ENCODE results near the gene A2M. TPM values are rescaled to one million over a fixed set of nuclear protein-coding genes. Genes with fewer than 3 reads are reported as not detected.

Gene A2M
- total and polyA plus RNA-seq, 9 of the 15 experiments (the other 6 are each of a cell fraction or from before 2014, with no cell fraction given): 0.08 to 2.3 TPM; not detected in 7

GRCh38 chr12:9033265-9033887, 82.3 kb downstream of the A2M start:
- in situ Hi-C loops (cut with MboI): no loop called here

More at GRCh38 chr12:9033265-9033887, 82.3 kb downstream of the A2M start:
- H3K27ac ChIP-seq (ENCODE audit: extremely low read depth, low read depth, low read length): no peak overlapping the region
- no peak for TF ChIP-seq ZNF165 (CRISPR knock-in tag; IDR thresholded peaks at IDR 0.05; ENCODE audit: borderline replicate concordance)
- TF ChIP-seq CHD1 (IDR thresholded peaks at IDR 0.05; ENCODE audit: low read length): no peak
- no peak for TF ChIP-seq HIVEP1 (CRISPR knock-in tag; IDR thresholded peaks at IDR 0.05)
- TF ChIP-seq SRSF1 (IDR thresholded peaks at IDR 0.05; ENCODE audit: low read depth, low read length): no peak
- no peak for TF ChIP-seq SMARCC2 (IDR thresholded peaks at IDR 0.05; ENCODE audit: low read depth)
- TF ChIP-seq TAL1 (IDR thresholded peaks at IDR 0.05): no peak
- no peak for TF ChIP-seq MAFK (IDR thresholded peaks at IDR 0.05; ENCODE audit: low read length)
- TF ChIP-seq ZNF274 (IDR thresholded peaks at IDR 0.05; ENCODE audit: borderline replicate concordance, low read depth, low read length): no peak
- no peak for TF ChIP-seq CHAMP1 (IDR thresholded peaks at IDR 0.05)
- no peak for TF ChIP-seq ZNF77 (CRISPR knock-in tag; IDR thresholded peaks at IDR 0.05)
- no peak for TF ChIP-seq ZNF282 (CRISPR knock-in tag; IDR thresholded peaks at IDR 0.05)
- no peak for TF ChIP-seq PKNOX1 (IDR thresholded peaks at IDR 0.05)
- ChIA-PET CTCF (ENCODE audit: low intra/inter-chr PET ratio) (interaction anchor here (1.2 kb wide), 1 partner anchor 254 kb away, joined by 3 read pairs; no protein-coding TSS in a partner anchor), POLR2A (interaction anchor here (0.6 to 1.1 kb wide), 2 partner anchors 27 to 84 kb away, joined by 3 to 6 read pairs; partner anchors contain the start of gene M6PR)
- intact Hi-C loops (cut with micrococcal nuclease): no loop called here
- no peaks in the 10 kb centered on the region for H3K9me1 ChIP-seq (ENCODE audit: control insufficient read depth, insufficient read depth, low read length)
- ATAC-seq (no peak), DNase-seq (ENCODE audit: extremely low read depth in 1 of 4, low spot score in 3 of 4) (no peak), FAIRE-seq (no peak)
- H3K9me3 ChIP-seq (replicated peaks; ENCODE audit: control insufficient read depth, insufficient read depth, low read depth, low read length): no peaks in the 10 kb centered on the region
- H2AFZ ChIP-seq (ENCODE audit: low read depth, low read length): no peak overlapping the region
- H3K4me1 ChIP-seq (replicated peaks in 1 of 2; ENCODE audit: control insufficient read depth in 2 of 2, insufficient read depth in 2 of 2, low read length in 2 of 2): no peaks in the 10 kb centered on the region
- H3K4me3 ChIP-seq: no peak overlapping the region
- H3K27me3 ChIP-seq (ENCODE audit: control insufficient read depth in 2 of 2, insufficient read depth in 2 of 2, low read length in 2 of 2): no peaks in the 10 kb centered on the region
- no peaks in the 10 kb centered on the region for H3K36me3 ChIP-seq (ENCODE audit: control insufficient read depth, insufficient read depth, low read length)
- H3K4me2 ChIP-seq (ENCODE audit: insufficient read depth, low read length): no peak overlapping the region
- no peaks in the 10 kb centered on the region for H4K20me1 ChIP-seq (replicated peaks; ENCODE audit: control insufficient read depth, insufficient read depth, low read length)
- H3K79me2 ChIP-seq (ENCODE audit: control insufficient read depth, insufficient read depth, low read length): no peaks in the 10 kb centered on the region
- no TSS peak for BruUV-seq (replicated peaks)
- WGBS (ENCODE audit: insufficient coverage, low coverage, missing lambda C conversion rate): 39% methylated on average over 2 of the region's 2 CpGs
- no peak overlapping the region for H3K9ac ChIP-seq (ENCODE audit: insufficient read depth in 1 of 2, low read depth in 2 of 2, low read length in 2 of 2)

Measured in K562 (cell line).